ENCODE data around the gene COQ8A. TPM values are rescaled to one million over a fixed set of nuclear protein-coding genes. Genes with fewer than 3 reads are reported as not detected.

The COQ8A gene
- polyA plus RNA-seq, 1 of the 3 experiments (the other 2 are of a cell fraction) = 11.8 TPM

DNA sequence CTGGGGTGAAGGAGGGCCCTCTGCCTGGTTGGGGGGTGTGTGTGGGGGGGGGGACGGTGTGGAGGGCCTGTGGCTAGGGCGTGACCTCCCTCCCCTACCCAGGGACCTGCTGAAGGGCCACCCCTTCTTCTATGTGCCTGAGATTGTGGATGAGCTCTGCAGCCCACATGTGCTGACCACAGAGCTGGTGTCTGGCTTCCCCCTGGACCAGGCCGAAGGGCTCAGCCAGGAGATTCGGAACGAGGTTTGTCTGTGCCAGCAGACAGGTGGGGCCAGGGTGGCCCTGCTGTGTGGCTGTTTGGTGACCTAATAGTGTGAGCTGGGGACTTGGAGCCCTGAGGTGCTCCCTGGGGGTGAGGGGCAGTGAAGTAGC lies 43.9 kb downstream of the COQ8A start:
- 70% methylated on average over 2 of the region's 5 CpGs for WGBS (ENCODE audit: low lambda C conversion rate)
- Histone ChIP-seq H4K20me1 (ENCODE audit: insufficient read depth) (no peaks in the 10 kb centered on the region), H3K4me2 (no peak overlapping the region), H2AFZ (ENCODE audit: low read depth) (no peak overlapping the region), H3K9ac (no peak overlapping the region), H3K36me3 (replicated peaks in 1 of 2; ENCODE audit: control insufficient read depth in 1 of 2, insufficient read depth in 2 of 2, low read length in 1 of 2) (peaks cover 0 to 32% of the 10 kb centered on the region in 2 experiments), H3K4me1 (ENCODE audit: control insufficient read depth in 1 of 2, insufficient read depth in 2 of 2, low read depth in 1 of 2, low read length in 1 of 2) (peaks cover 0 to 13% of the 10 kb centered on the region in 2 experiments; a peak in 1 of 4 replicates), H3K4me3 (ENCODE audit: low read depth in 2 of 2, low read length in 1 of 2) (no peak overlapping the region), H3K79me2 (ENCODE audit: insufficient read depth) (no peaks in the 10 kb centered on the region), H3K9me2 (no peaks in the 10 kb centered on the region), H3K9me3 (no peaks in the 10 kb centered on the region), H3K27ac (ENCODE audit: low read depth in 2 of 2, low read length in 1 of 2) (no peak overlapping the region), H3F3A (replicated peaks; ENCODE audit: insufficient read depth) (no peaks in the 10 kb centered on the region), H3K27me3 (ENCODE audit: insufficient read depth) (no peaks in the 10 kb centered on the region)
- no peak for TF ChIP-seq EZH2phosphoT487 (IDR thresholded peaks at IDR 0.05; ENCODE audit: borderline replicate concordance, low read depth)
- TF ChIP-seq RFX5 (IDR thresholded peaks at IDR 0.05; ENCODE audit: low read length) = no peak
- TF ChIP-seq NFIC (IDR thresholded peaks at IDR 0.05; ENCODE audit: borderline replicate concordance) = no peak
- no peak for TF ChIP-seq CHD2 (IDR thresholded peaks at IDR 0.05; ENCODE audit: low read length, partially characterized antibody)
- no peak for TF ChIP-seq RCOR1 (IDR thresholded peaks at IDR 0.05; ENCODE audit: low read length)
- TF ChIP-seq GATA2 (CRISPR knock-in tag; IDR thresholded peaks at IDR 0.05) = no peak
- TF ChIP-seq, protein P1, sequence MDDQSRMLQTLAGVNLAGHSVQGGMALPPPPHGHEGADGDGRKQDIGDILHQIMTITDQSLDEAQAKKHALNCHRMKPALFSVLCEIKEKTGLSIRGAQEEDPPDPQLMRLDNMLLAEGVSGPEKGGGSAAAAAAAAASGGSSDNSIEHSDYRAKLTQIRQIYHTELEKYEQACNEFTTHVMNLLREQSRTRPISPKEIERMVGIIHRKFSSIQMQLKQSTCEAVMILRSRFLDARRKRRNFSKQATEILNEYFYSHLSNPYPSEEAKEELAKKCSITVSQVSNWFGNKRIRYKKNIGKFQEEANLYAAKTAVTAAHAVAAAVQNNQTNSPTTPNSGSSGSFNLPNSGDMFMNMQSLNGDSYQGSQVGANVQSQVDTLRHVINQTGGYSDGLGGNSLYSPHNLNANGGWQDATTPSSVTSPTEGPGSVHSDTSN (IDR thresholded peaks at IDR 0.05) = no peak
- TF ChIP-seq GABPA (IDR thresholded peaks at IDR 0.05; ENCODE audit: low read depth) = no peak
- no peak for TF ChIP-seq TCF12 (IDR thresholded peaks at IDR 0.05)
- no peak for TF ChIP-seq MXI1 (IDR thresholded peaks at IDR 0.05; ENCODE audit: low read depth, low read length)
- no peak for DNase-seq
- CTCF ChIA-PET = no interaction called here
- POLR2A ChIA-PET = no interaction called here

DNA sequence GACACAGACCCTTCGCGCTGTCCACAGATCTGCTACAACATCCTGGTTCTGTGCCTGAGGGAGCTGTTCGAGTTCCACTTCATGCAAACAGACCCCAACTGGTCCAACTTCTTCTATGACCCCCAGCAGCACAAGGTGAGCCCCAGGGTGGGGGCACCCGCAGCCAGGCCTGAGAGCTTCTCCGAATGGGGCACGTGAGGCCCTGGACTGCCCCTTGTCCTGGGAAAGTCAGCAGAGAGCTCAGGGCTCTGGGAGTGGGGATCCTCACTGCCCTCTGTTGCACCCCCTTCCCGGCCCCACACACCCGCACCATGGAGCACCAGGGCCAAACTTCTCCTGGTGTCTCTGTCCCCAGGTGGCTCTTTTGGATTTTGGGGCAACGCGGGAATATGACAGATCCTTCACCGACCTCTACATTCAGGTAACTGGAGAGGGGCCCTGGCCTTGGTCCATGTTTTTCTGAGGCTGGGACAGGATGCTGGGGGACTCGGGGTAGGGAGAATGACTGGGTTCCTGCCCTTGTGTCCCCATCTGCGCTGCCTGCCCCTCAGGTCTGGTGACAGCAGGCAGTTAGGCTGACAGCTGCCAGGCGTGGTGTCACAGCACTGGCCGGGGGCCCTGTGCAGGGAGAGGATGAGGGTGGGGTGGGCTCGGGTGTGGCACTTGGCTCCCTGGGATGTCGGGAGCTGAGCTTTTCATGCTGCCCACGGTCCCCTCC lies 44.6 kb downstream of the COQ8A start:
- TF ChIP-seq CHD2 (IDR thresholded peaks at IDR 0.05; ENCODE audit: low read length, partially characterized antibody) (no peak), SIN3A (IDR thresholded peaks at IDR 0.05; ENCODE audit: borderline replicate concordance, low read depth, low read length) (no peak)
- Histone ChIP-seq H3K9me2 (no peaks in the 10 kb centered on the region), H3K9ac (no peak overlapping the region), H3K36me3 (replicated peaks in 1 of 2; ENCODE audit: control insufficient read depth in 1 of 2, insufficient read depth in 2 of 2, low read length in 1 of 2) (peaks cover 0 to 37% of the 10 kb centered on the region in 2 experiments), H4K20me1 (ENCODE audit: insufficient read depth) (no peaks in the 10 kb centered on the region), H3K9me3 (no peaks in the 10 kb centered on the region), H3K79me2 (ENCODE audit: insufficient read depth) (no peaks in the 10 kb centered on the region), H3K27me3 (ENCODE audit: insufficient read depth) (no peaks in the 10 kb centered on the region), H3K4me3 (ENCODE audit: low read depth in 2 of 2, low read length in 1 of 2) (no peak overlapping the region), H2AFZ (ENCODE audit: low read depth) (no peak overlapping the region), H3K4me2 (no peak overlapping the region), H3F3A (replicated peaks; ENCODE audit: insufficient read depth) (no peaks in the 10 kb centered on the region), H3K4me1 (ENCODE audit: control insufficient read depth in 1 of 2, insufficient read depth in 2 of 2, low read depth in 1 of 2, low read length in 1 of 2) (peaks cover 0 to 13% of the 10 kb centered on the region in 2 experiments; a peak in 1 of 4 replicates), H3K27ac (ENCODE audit: low read depth in 2 of 2, low read length in 1 of 2) (no peak overlapping the region)
- CTCF ChIA-PET = interaction anchor here (1.2 kb wide), 1 partner anchor 358 kb away, joined by 4 read pairs; no protein-coding TSS in a partner anchor
- WGBS (ENCODE audit: low lambda C conversion rate) = 94% methylated on average over 6 of the region's 18 CpGs
- POLR2A ChIA-PET = no interaction called here
- no peak for DNase-seq
